Activated naive CD4-positive, alpha-beta T cell treated with anti-CD3 and anti-CD28 coated beads, Interleukin-2, amount 10 ng/mL, durations not matched to agents 7 days and 5 days (primary cell): ENCODE measurements around the gene USP9X.

Experiments
- CTCF ChIA-PET: fragments of 350-600 bp; sonication (Branson Sonifier 250); formaldehyde crosslinking; loops from one replicate; lab custom pipeline; 2021; ENCODE audit warnings: antibody characterized with exemption; lab: Charles Lee
- DNase-seq: peaks from one replicate; pipeline ENCODE4 v3.0.0-alpha.2; 2020
- H3K27ac Mint-ChIP-seq: one replicate; pipeline ENCODE4 v1.8.0; 2021; ENCODE audit warnings: mild to moderate bottlenecking, moderate library complexity, mixed read lengths
- H3K27me3 Mint-ChIP-seq: one replicate; pipeline ENCODE4 v1.8.0; 2021; ENCODE audit warnings: mild to moderate bottlenecking, mixed read lengths
- H3K36me3 Mint-ChIP-seq: one replicate; pipeline ENCODE4 v1.8.0; 2021; ENCODE audit warnings: mixed read lengths
- H3K4me1 Mint-ChIP-seq: one replicate; pipeline ENCODE4 v1.8.0; 2021; ENCODE audit warnings: mixed read lengths
- H3K4me3 Mint-ChIP-seq: one replicate; pipeline ENCODE4 v1.8.0; 2021; ENCODE audit warnings: mild to moderate bottlenecking, moderate library complexity, mixed read lengths
- H3K9me3 Mint-ChIP-seq: one replicate; pipeline ENCODE4 v1.8.0; 2021; ENCODE audit warnings: mixed read lengths

USP9X gene

DNA sequence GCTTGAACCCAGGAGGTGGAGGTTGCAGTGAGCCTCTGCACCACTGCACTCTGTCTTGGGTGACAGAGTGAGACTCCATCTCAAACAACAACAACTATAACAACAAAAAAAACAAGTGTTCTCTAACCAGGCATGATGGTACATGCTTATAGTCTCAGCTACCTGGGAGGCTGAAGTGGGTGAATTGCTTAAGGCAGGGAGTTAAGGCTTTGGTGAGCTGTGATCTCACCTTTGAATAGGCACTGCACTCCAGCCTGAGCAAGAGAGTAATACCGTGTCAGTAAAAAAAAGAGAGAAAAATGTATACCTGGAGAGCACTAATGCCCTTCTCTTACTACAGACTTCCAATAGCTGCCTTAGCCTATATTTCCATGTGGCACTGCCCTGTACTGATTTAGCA lies 18.9 kb upstream of the USP9X start:
- no peak for DNase-seq
- Mint-ChIP-seq H3K27me3 (no peaks in the 10 kb centered on the region), H3K4me3 (no peak overlapping the region), H3K9me3 (no peaks in the 10 kb centered on the region), H3K36me3 (no peaks in the 10 kb centered on the region), H3K4me1 (no peaks in the 10 kb centered on the region), H3K27ac (no peak overlapping the region)
- CTCF ChIA-PET = no interaction called here

DNA sequence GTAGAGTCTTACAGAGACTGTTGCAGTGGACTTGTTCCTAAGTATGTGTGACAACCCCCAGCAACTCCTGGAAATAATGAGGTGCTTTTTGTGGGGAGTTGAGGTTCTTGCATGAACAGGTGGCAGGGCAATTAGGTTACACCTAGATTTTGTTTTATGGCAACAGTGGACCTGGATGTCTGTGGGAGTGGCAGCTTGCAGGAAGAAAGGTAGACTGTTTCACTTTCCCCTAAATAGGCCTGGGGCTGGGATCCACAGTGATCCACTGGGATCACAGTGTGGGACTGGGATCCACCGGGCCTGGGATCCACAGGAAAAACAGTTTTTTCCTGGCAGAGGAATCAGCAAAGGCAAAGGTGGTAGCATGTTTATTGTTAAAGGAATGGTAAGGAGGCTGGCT lies 18.3 kb upstream of the USP9X start:
- no peak overlapping the region for H3K4me3 Mint-ChIP-seq
- no peaks in the 10 kb centered on the region for H3K9me3 Mint-ChIP-seq
- no peak overlapping the region for H3K27ac Mint-ChIP-seq
- H3K36me3 Mint-ChIP-seq = no peaks in the 10 kb centered on the region
- DNase-seq = no peak
- CTCF ChIA-PET = no interaction called here
- no peaks in the 10 kb centered on the region for H3K4me1 Mint-ChIP-seq
- H3K27me3 Mint-ChIP-seq = no peaks in the 10 kb centered on the region

DNA sequence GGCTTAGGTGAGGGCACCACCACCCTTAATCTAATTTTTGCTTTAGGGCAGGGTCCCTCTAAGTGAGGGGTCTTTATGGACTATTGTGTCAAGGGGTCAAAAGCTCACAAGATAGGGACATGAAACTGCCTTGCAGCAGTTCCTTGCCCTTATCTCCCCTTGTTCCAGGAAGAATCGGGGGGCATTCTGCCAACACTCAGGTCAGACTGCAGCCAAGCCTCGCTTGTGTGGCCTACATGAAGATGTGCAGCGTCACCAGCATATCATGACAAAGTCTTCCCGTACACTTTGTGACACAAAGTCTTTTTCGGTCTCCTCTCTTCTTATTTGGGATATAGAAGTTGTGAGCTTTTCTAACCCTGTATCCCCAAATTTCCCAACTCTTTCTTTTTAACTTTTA lies 17.5 kb upstream of the USP9X start:
- Mint-ChIP-seq H3K4me3 (no peak overlapping the region), H3K27ac (no peak overlapping the region), H3K9me3 (no peaks in the 10 kb centered on the region), H3K4me1 (no peaks in the 10 kb centered on the region), H3K27me3 (no peaks in the 10 kb centered on the region), H3K36me3 (no peaks in the 10 kb centered on the region)
- DNase-seq = no peak
- CTCF ChIA-PET = no interaction called here

DNA sequence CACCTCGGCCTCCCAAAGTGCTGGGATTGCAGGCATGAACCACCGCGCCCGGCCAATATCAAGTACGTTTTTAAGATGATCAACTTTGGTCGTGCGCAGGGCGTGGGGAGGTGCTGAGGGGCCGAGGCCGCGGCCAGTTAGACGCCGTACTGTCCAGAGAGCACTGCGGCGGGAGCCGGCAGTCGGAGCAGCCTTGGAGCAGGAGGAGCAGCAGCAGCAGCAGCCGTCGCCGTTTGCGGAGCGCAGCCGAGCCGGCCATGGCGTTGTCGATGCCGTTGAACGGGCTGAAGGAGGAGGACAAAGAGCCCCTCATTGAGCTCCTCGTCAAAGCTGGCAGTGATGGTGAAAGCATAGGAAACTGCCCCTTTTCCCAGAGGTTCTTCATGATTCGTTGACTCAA lies 8.5 kb upstream of the USP9X start:
- CTCF ChIA-PET = interaction anchor here (0.6 kb wide), 1 partner anchor 654 kb away, joined by 3 read pairs; no protein-coding TSS in a partner anchor
- H3K36me3 Mint-ChIP-seq = no peaks in the 10 kb centered on the region
- no peaks in the 10 kb centered on the region for H3K9me3 Mint-ChIP-seq
- no peak overlapping the region for H3K4me3 Mint-ChIP-seq
- no peaks in the 10 kb centered on the region for H3K27me3 Mint-ChIP-seq
- no peak overlapping the region for H3K27ac Mint-ChIP-seq
- DNase-seq = no peak
- no peaks in the 10 kb centered on the region for H3K4me1 Mint-ChIP-seq

DNA sequence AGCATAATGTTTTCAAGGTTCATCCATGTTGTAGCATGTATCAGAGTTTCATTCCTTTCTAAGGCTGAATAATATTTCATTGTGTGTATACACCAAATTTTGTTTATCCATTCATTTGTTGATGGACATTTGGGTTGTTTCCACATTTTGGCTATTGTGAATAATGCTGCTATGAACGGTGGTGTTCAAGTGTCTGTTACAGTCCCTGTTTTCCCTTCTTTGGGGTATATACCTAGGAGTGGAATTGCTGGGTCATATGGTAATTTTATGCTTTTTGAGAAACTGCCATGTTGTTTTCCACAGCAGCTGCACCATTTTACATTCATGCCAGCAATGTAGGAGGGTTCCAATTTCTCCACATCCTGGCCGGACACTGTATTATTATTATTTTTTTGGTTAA lies 3.4 kb upstream of the USP9X start:
- Mint-ChIP-seq H3K27ac (no peak overlapping the region), H3K4me1 (peaks cover 6% of the 10 kb centered on the region)
- CTCF ChIA-PET = no interaction called here

DNA sequence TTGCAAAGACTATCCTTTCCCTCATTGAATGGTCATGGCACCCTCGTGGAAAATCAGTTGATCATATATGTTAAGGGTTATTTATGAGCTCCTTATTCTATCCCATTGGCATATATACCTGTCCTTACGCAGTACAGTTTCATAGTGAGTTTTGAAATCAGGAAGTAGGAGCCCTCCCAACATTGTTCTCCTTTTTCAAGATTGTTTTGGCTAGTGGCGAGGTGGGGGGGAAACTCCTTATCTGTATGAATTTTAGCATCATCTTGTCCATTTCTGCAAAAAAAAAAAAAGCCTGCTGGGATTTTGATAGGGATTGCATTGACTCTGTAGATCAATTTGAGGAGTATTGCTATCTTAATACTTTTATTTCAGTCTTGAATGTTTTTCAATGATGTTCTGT lies 2.5 kb upstream of the USP9X start:
- Mint-ChIP-seq H3K4me1 (peaks cover 8% of the 10 kb centered on the region), H3K27ac (no peak overlapping the region), H3K4me3 (no peak overlapping the region), H3K27me3 (no peaks in the 10 kb centered on the region), H3K36me3 (peaks cover 2% of the 10 kb centered on the region), H3K9me3 (no peaks in the 10 kb centered on the region)
- no peak for DNase-seq
- CTCF ChIA-PET = no interaction called here

More for the DNA sequence above, 3.4 kb upstream of the USP9X start:
- no peak for DNase-seq
- Mint-ChIP-seq H3K9me3 (no peaks in the 10 kb centered on the region), H3K36me3 (no peaks in the 10 kb centered on the region), H3K4me3 (no peak overlapping the region), H3K27me3 (no peaks in the 10 kb centered on the region)

DNA sequence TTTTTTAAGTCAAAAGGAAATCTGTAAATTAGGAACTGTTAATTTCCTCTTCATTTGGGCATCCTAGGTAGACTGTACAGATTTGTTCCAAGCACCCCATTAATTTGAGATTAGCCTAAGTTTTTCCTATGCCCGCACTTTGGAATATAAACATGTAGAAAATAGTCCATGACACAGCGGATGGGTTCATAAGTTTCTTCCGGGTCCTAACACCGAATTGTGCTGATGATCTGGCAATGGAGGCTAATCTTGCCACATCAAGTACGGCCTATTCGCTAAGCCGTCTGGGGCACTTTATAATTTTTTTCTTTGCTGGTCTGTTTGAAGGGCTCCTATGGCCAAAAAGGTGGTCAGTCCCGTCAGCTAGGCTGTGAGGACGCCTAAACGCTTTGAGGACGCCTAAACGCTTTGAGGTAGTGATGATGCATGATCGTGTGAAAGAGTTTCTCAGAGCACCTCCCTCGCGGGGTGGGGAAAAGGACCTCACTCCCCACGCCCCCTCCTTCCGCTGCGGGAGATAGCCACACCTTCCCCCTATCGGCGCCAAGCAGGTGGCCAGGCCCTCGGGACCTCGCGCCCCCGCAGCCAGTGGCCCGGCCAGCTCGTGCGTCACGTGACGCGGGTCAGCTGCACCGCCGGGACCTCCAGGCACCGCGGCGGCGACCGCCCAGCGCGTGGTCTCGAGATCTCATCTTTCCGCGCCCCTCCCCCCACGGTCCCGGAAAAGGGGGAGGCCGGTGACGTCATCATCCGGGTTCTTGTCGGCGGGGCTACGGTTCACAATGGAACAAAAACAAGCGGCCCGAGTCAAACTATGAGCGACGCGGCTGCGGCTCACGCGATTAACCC lies 977 bp upstream of the USP9X start:
- Mint-ChIP-seq H3K4me3 (peak overlapping the region; percentile 90), H3K36me3 (peaks cover 9% of the 10 kb centered on the region), H3K9me3 (no peaks in the 10 kb centered on the region), H3K27ac (peak overlapping the region; percentile 100), H3K27me3 (no peaks in the 10 kb centered on the region), H3K4me1 (peaks cover 21% of the 10 kb centered on the region)
- DNase-seq = peak; percentile 94
- CTCF ChIA-PET = interaction anchor here (1.6 kb wide), 1 partner anchor 31 kb away, joined by 4 read pairs; no protein-coding TSS in a partner anchor

DNA sequence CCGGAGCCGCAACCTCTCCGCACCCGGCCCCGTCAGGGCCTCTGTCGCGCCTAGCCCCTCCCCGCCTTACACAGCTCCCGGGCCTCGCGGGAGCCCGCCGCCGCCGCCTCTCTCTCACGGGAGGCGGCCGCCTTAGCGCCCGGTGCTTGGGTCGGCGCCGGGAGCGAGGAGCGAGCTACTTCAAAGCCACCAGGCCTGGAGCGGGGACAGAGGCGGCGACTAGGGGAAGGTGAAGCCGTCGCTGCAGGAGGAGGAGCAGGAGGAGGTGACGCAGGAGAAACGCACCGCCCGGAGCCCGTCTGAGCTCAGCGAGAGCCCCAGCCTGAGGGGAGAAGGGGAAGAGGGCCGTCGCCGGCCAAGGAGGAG lies 250 bp downstream of the USP9X start:
- CTCF ChIA-PET = interaction anchor here (0.9 to 1.6 kb wide), 2 partner anchors 30 to 152 kb away, joined by 3 to 4 read pairs; no protein-coding TSS in a partner anchor
- H3K36me3 Mint-ChIP-seq = peaks cover 9% of the 10 kb centered on the region
- no peaks in the 10 kb centered on the region for H3K9me3 Mint-ChIP-seq
- H3K27ac Mint-ChIP-seq = peak overlapping the region; percentile 100
- H3K27me3 Mint-ChIP-seq = no peaks in the 10 kb centered on the region
- H3K4me3 Mint-ChIP-seq = peak overlapping the region; percentile 90
- peaks cover 32% of the 10 kb centered on the region for H3K4me1 Mint-ChIP-seq
- peak; percentile 79 for DNase-seq

DNA sequence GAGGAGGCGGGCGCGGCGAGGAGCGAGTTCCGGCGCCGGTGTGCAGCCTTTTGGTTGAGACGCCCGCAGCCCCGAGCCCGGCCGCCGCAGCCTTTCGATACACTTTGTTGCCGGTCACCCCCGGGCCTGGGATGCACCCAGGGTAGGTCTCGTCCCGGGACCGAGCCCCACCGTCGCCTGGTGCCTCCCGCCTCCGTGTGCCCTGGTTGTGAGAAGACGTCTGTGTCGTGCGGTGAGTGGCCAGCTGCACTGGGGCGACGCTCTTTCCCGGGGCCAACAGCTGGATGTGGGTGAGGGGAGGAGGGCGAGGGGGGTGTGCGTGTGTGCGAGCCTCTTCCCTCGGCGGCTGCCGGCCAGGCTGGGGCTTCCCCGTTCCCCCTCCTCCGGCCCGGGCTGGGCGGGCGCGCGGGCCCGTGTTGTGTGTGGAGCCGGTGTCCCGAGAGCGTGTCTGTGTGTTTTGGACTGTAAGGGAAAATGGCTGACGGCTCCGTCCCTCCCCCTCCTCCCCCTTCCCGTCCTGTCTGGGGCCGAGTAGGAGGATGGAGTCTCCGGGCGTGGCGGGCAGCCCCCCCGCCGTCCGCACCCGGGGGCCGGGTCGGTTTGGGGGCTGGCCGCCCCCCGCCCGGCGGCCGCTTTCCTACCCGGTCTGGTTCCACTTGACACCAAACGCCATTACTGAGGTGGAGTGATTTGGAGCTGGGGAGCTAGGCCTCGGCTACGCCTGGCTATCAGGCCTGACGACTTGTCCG lies 807 bp downstream of the USP9X start:
- Mint-ChIP-seq H3K9me3 (no peaks in the 10 kb centered on the region), H3K4me1 (peaks cover 37% of the 10 kb centered on the region), H3K27me3 (no peaks in the 10 kb centered on the region), H3K27ac (peak overlapping the region; percentile 100), H3K4me3 (peak overlapping the region; percentile 90), H3K36me3 (peaks cover 10% of the 10 kb centered on the region)
- CTCF ChIA-PET = interaction anchor here (1.6 kb wide), 1 partner anchor 29 kb away, joined by 4 read pairs; no protein-coding TSS in a partner anchor
- peak; percentile 63 for DNase-seq

DNA sequence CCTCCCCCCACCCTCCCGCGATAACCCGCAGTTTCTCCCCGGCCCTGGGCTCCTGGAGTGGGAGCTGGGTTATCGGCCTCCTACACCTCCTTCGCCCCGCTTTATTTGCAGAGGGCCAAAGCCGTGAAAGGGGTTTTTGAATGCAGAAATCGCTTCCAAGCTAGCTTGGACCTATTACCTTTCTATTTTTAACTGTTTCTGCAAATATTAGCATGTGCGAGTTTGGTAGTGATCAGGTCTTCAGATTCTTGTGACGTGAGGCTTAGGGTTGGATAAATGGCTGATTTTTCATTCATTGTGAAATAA lies 1.3 kb downstream of the USP9X start:
- H3K4me3 Mint-ChIP-seq = peak overlapping the region; percentile 90
- CTCF ChIA-PET = no interaction called here
- peaks cover 10% of the 10 kb centered on the region for H3K36me3 Mint-ChIP-seq
- no peaks in the 10 kb centered on the region for H3K27me3 Mint-ChIP-seq
- peaks cover 43% of the 10 kb centered on the region for H3K4me1 Mint-ChIP-seq
- H3K9me3 Mint-ChIP-seq = no peaks in the 10 kb centered on the region
- no peak for DNase-seq
- peak overlapping the region; percentile 100 for H3K27ac Mint-ChIP-seq

DNA sequence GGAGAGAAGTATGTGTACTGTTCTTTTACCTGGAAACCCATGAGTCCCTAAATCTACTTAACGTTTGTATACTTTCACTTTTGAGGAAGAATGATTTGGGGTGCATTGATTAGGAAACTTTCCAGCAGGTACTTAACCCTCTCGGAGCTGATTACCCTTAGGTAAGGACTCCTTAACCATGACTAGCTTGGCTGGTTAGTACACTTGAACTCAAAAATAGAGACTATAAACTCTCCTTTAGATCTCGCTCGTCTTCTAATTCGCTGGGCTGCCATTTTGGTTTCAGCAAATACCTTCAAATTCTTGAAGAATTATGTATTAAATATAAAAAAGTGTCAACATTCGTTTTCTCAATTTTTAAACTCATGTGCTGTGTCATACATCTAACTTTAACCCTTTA lies 2.0 kb downstream of the USP9X start:
- DNase-seq = no peak
- Mint-ChIP-seq H3K27me3 (no peaks in the 10 kb centered on the region), H3K4me1 (peaks cover 48% of the 10 kb centered on the region), H3K27ac (peak overlapping the region; percentile 100), H3K4me3 (peak overlapping the region; percentile 90), H3K9me3 (no peaks in the 10 kb centered on the region), H3K36me3 (peaks cover 12% of the 10 kb centered on the region)
- CTCF ChIA-PET = no interaction called here

DNA sequence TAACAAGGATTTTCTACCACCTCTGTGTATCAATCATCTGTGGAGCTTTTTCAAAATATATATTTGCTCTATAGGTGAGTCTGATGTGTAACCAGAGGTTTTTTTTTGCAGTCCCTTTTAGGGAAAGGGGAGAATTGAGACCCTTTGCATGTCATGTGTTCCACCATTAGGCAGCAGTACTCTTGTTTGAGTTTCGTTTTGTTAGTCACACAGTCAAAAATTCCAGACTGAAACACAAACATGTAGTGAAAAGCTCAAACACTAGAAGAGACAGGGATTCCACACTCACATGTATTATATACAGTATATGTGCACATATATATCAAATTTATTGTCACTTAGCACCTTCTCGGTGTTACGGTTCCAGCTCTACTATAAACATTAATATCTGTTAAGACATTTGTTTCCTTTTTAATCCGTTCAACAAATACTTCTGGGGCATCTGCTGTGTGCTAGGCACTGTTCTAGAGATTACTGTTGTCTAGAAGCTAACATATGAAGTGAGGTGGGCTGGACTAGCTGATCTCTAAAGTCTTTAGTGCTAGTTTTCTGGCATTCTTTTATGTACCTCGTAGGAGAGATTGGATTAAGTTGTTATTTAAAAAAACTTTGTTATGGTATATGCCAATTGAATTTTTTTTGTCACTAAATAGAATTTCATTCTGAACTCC lies 5.5 kb downstream of the USP9X start:
- Mint-ChIP-seq H3K4me1 (peaks cover 58% of the 10 kb centered on the region), H3K4me3 (peak overlapping the region; percentile 31)

DNA sequence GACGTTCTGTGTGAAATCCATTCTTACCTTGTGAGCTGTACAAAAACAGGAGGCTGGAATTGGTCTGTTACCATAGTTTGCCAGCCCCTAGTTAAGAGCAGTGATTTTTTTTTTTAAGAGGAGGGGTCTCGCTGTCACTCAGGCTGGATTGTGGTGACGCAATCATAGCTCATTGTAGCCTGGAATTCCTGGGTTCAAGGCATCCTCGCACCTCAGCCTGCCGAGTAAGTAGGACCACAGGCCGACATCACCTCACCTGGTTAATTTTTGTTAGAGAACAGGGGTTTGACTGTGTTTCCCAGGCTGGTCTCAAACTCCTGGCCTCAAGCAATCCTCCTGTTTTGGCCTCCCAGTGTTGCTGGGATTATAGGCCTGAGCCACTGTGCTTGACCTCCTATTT lies 7.5 kb downstream of the USP9X start:
- no peak for DNase-seq
- H3K27me3 Mint-ChIP-seq = no peaks in the 10 kb centered on the region
- peaks cover 63% of the 10 kb centered on the region for H3K4me1 Mint-ChIP-seq
- no peaks in the 10 kb centered on the region for H3K9me3 Mint-ChIP-seq
- H3K27ac Mint-ChIP-seq = no peak overlapping the region
- peaks cover 21% of the 10 kb centered on the region for H3K36me3 Mint-ChIP-seq
- CTCF ChIA-PET = no interaction called here
- H3K4me3 Mint-ChIP-seq = no peak overlapping the region

More for the DNA sequence above, 5.5 kb downstream of the USP9X start:
- CTCF ChIA-PET = interaction anchor here (1.1 kb wide), 1 partner anchor 22 kb away, joined by 4 read pairs; no protein-coding TSS in a partner anchor
- H3K27me3 Mint-ChIP-seq = no peaks in the 10 kb centered on the region
- peaks cover 23% of the 10 kb centered on the region for H3K36me3 Mint-ChIP-seq
- DNase-seq = no peak
- H3K9me3 Mint-ChIP-seq = no peaks in the 10 kb centered on the region
- H3K27ac Mint-ChIP-seq = no peak overlapping the region

DNA sequence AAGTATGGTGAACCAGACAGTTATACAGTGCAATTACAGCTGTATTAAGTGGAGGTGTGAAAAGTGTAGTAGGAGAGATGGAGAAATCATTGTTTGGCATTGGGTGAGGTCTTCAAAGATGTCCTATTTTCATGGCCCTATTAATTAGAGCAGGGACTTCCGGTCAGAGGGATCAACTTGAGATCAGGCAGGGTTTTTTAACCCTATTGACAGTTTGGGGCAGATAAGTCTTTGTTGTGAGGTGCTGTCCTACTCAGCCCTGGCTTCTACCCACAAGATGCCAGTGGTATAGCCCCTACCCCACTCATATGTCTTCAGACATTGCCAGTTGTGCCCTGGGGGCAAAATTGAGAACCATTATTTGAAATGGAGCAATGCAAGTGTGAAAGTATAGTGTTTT lies 9.9 kb downstream of the USP9X start:
- no peak overlapping the region for H3K4me3 Mint-ChIP-seq

More for the DNA sequence above, 9.9 kb downstream of the USP9X start:
- H3K4me1 Mint-ChIP-seq = peaks cover 47% of the 10 kb centered on the region
- H3K27me3 Mint-ChIP-seq = no peaks in the 10 kb centered on the region
- CTCF ChIA-PET = no interaction called here
- no peak overlapping the region for H3K27ac Mint-ChIP-seq
- H3K9me3 Mint-ChIP-seq = no peaks in the 10 kb centered on the region
- no peak for DNase-seq
- peaks cover 14% of the 10 kb centered on the region for H3K36me3 Mint-ChIP-seq
